Right cardiac atrium (tissue), 5 donors: Measurements from ENCODE around the gene ABCA3. TPM values are rescaled to one million over a fixed set of nuclear protein-coding genes. Genes with fewer than 3 reads are reported as not detected.

ENCODE experiments used
- ATAC-seq, 2 donors: fragments of 200-7000 bp; cut with Tn5 transposase; one replicate each; pipeline versions ENCODE4 v1.8.0 to v1.9.1; 2020; ENCODE audit warnings: moderate library complexity in 2 of 2, mild to moderate bottlenecking in 1 of 2
- DNase-seq, 3 donors: peaks; one replicate each; pipeline ENCODE4 v3.0.0-alpha.2; 2020
- H3K27ac ChIP-seq: one replicate; pipeline ENCODE4 v1.5.1; 2013; ENCODE audit warnings: mild to moderate bottlenecking, low read length, control low read depth, moderate library complexity
- H3K27me3 ChIP-seq: one replicate; pipeline ENCODE4 v1.6.1; 2013; ENCODE audit not compliant: control insufficient read depth, insufficient read depth
- H3K4me1 ChIP-seq: one replicate; pipeline ENCODE4 v1.6.1; 2013; ENCODE audit warnings: low read length; ENCODE audit not compliant: control insufficient read depth, insufficient read depth
- H3K4me3 ChIP-seq: one replicate; pipeline ENCODE4 v1.5.1; 2013; ENCODE audit warnings: low read length, control low read depth
- H3K9me3 ChIP-seq: one replicate; pipeline ENCODE4 v1.6.1; 2013; ENCODE audit warnings: low read length; ENCODE audit not compliant: control insufficient read depth
- WGBS: extraction: QIAGEN DNeasy Blood & Tissue Kit; methylation state at CpG from one replicate; pipeline ENCODE4 v1.1.7; 2013; 5-methylcytosine and 5-hydroxymethylcytosine counted together
- intact Hi-C, 4 donors: fragments of 100-400 bp; cut with DNase I; formaldehyde crosslinking; loops; one replicate each; pipeline versions ENCODE4 v1.11.0 to v1.14.0; 2022 to 2023
- polyA plus RNA-seq: library from polyadenylated mRNA; stranded (reverse); fragments of 200-250 nt; gene quantifications from one replicate; pipeline ENCODE4 v1.2.3, GENCODE V29; 2013
- total RNA-seq, 4 donors: library from RNA; stranded (reverse); fragmentation: NEBNext Ultra II Directional; extraction: Animal tissue kit (Norgen Biotek cat#: 25700); gene quantifications; one replicate each; pipeline ENCODE4 v1.2.1, GENCODE V29; 2021
- donor health status: healthy with polysubstance abuse.
- donor health status: DM: no; HTN: yes; CAD: no.
- donor health status: DM: no; HTN: no; CAD: no.
- donor health status: DM: no; HTN: yes; CAD: no; lungs with severe emphysema.
- donor health status: DM: yes; HTN: yes; CAD: no.

The ABCA3 gene
- total and polyA plus RNA-seq, 5 donors, result 6.9 to 11.3 (median 8.1) TPM

- 91% methylated on average over 28 of the region's 28 CpGs for WGBS
- no peak for DNase-seq
- H3K27me3 ChIP-seq, result no peaks in the 10 kb centered on the region
- no peak overlapping the region for H3K4me3 ChIP-seq
- no peak overlapping the region for H3K27ac ChIP-seq
- no peak for ATAC-seq
- intact Hi-C loops, result no loop called here
- peaks cover 3% of the 10 kb centered on the region for H3K4me1 ChIP-seq
- H3K9me3 ChIP-seq, result no peaks in the 10 kb centered on the region
Measured at GRCh38 chr16:2233046-2233775, 107.3 kb downstream of the ABCA3 start.

GRCh38 chr16:2232094-2232990 is 108.2 kb downstream of the ABCA3 start:
- no peak for DNase-seq
- intact Hi-C loops, result no loop called here
- Histone ChIP-seq H3K4me3 (no peak overlapping the region), H3K9me3 (no peaks in the 10 kb centered on the region), H3K27me3 (no peaks in the 10 kb centered on the region), H3K4me1 (peaks cover 3% of the 10 kb centered on the region), H3K27ac (no peak overlapping the region)
- WGBS, result 89% methylated on average over 41 of the region's 41 CpGs
- ATAC-seq, result no peak

- no peak for DNase-seq
- H3K27ac ChIP-seq, result no peak overlapping the region
- H3K4me1 ChIP-seq, result no peaks in the 10 kb centered on the region
- intact Hi-C loops, result no loop called here
- no peaks in the 10 kb centered on the region for H3K27me3 ChIP-seq
- no peak overlapping the region for H3K4me3 ChIP-seq
- ATAC-seq, result no peak
- 89% methylated on average over 29 of the region's 29 CpGs for WGBS
- H3K9me3 ChIP-seq, result no peaks in the 10 kb centered on the region
Measured at GRCh38 chr16:2231016-2231931, 109.3 kb downstream of the ABCA3 start.

GRCh38 chr16:2230376-2230775 is 110.2 kb downstream of the ABCA3 start:
- H3K27me3 ChIP-seq, result no peaks in the 10 kb centered on the region
- H3K9me3 ChIP-seq, result no peaks in the 10 kb centered on the region
- DNase-seq (no peak), ATAC-seq (no peak)
- 92% methylated on average over 13 of the region's 13 CpGs for WGBS
- intact Hi-C loops, result no loop called here
- no peaks in the 10 kb centered on the region for H3K4me1 ChIP-seq
- no peak overlapping the region for H3K27ac ChIP-seq
- H3K4me3 ChIP-seq, result no peak overlapping the region

GRCh38 chr16:2229632-2230250 is 110.8 kb downstream of the ABCA3 start:
- Histone ChIP-seq H3K4me1 (no peaks in the 10 kb centered on the region), H3K27ac (no peak overlapping the region), H3K27me3 (no peaks in the 10 kb centered on the region), H3K9me3 (no peaks in the 10 kb centered on the region), H3K4me3 (no peak overlapping the region)
- intact Hi-C loops, result no loop called here
- no peak for ATAC-seq
- no peak for DNase-seq
- 89% methylated on average over 23 of the region's 23 CpGs for WGBS

- Histone ChIP-seq H3K27me3 (no peaks in the 10 kb centered on the region), H3K4me1 (no peaks in the 10 kb centered on the region), H3K27ac (no peak overlapping the region), H3K9me3 (no peaks in the 10 kb centered on the region), H3K4me3 (no peak overlapping the region)
- DNase-seq, result no peak
- WGBS, result 89% methylated on average over 12 of the region's 12 CpGs
- no peak for ATAC-seq
- intact Hi-C loops, result no loop called here
Measured at GRCh38 chr16:2229091-2229490, 111.4 kb downstream of the ABCA3 start.

- 87% methylated on average over 25 of the region's 25 CpGs for WGBS
- H3K4me3 ChIP-seq, result no peak overlapping the region
- H3K9me3 ChIP-seq, result no peaks in the 10 kb centered on the region
- DNase-seq (no peak), ATAC-seq (no peak)
- intact Hi-C loops, result no loop called here
- H3K27ac ChIP-seq, result no peak overlapping the region
- no peaks in the 10 kb centered on the region for H3K27me3 ChIP-seq
- no peaks in the 10 kb centered on the region for H3K4me1 ChIP-seq
Measured at GRCh38 chr16:2228161-2228824, 112.2 kb downstream of the ABCA3 start.

GRCh38 chr16:2226918-2227317 is 113.6 kb downstream of the ABCA3 start:
- H3K4me1 ChIP-seq, result no peaks in the 10 kb centered on the region
- intact Hi-C loops, result no loop called here
- no peak overlapping the region for H3K4me3 ChIP-seq
- H3K9me3 ChIP-seq, result no peaks in the 10 kb centered on the region
- DNase-seq, result no peak
- WGBS, result 89% methylated on average over 6 of the region's 6 CpGs
- no peak for ATAC-seq
- no peaks in the 10 kb centered on the region for H3K27me3 ChIP-seq
- no peak overlapping the region for H3K27ac ChIP-seq

- no peaks in the 10 kb centered on the region for H3K27me3 ChIP-seq
- no peak overlapping the region for H3K27ac ChIP-seq
- ATAC-seq, result no peak
- no peak overlapping the region for H3K4me3 ChIP-seq
- DNase-seq, result no peak
- H3K9me3 ChIP-seq, result no peaks in the 10 kb centered on the region
- intact Hi-C loops, result no loop called here
- H3K4me1 ChIP-seq, result no peaks in the 10 kb centered on the region
- 71% methylated on average over 9 of the region's 9 CpGs for WGBS
Measured at GRCh38 chr16:2226245-2226793, 114.2 kb downstream of the ABCA3 start.
